Psoas muscle (tissue), 8 donors: Measurements from ENCODE around the gene TP53I11. TPM values are rescaled to one million over a fixed set of nuclear protein-coding genes. Genes with fewer than 3 reads are reported as not detected.

ENCODE experiments used
- ATAC-seq, 4 donors: fragments of 200-7000 bp; cut with Tn5 transposase; one replicate each; pipeline ENCODE4 v1.9.1; 2020; ENCODE audit warnings: moderate library complexity in 3 of 4, mild to moderate bottlenecking in 2 of 4
- DNase-seq, 2 donors: peaks; one replicate each; pipeline ENCODE4 v3.0.0-alpha.2; 2020
- H3K27ac ChIP-seq: fragments of 200-600 bp; one replicate; pipeline ENCODE4 v1.8.0; 2022
- H3K27me3 ChIP-seq, 3 donors: fragments of 200-600 bp in 1 of 3; one replicate each; pipeline versions ENCODE4 v1.6.1 to v1.8.0; 2013 to 2022; ENCODE audit warnings: low read length in 2 of 3, mild to moderate bottlenecking in 2 of 3, moderate library complexity in 1 of 3; ENCODE audit not compliant: insufficient read depth in 3 of 3
- H3K36me3 ChIP-seq, 2 donors: fragments of 200-600 bp in 1 of 2; one replicate each; pipeline versions ENCODE4 v1.6.1 to v1.8.0; 2013 to 2022; ENCODE audit warnings: low read depth in 1 of 2, mild to moderate bottlenecking in 1 of 2, moderate library complexity in 1 of 2; ENCODE audit not compliant: insufficient read depth in 1 of 2
- H3K4me1 ChIP-seq: fragments of 200-600 bp; one replicate; pipeline ENCODE4 v1.8.0; 2022
- H3K4me3 ChIP-seq: fragments of 200-600 bp; one replicate; pipeline ENCODE4 v1.8.0; 2022; ENCODE audit warnings: mild to moderate bottlenecking
- H3K9me3 ChIP-seq: fragments of 200-600 bp; one replicate; pipeline ENCODE4 v1.8.0; 2022
- WGBS, 3 donors: extraction: QIAGEN DNeasy Blood & Tissue Kit; methylation state at CpG; one replicate each; pipeline versions ENCODE4 v1.1.6 to v1.1.7; 2013; 5-methylcytosine and 5-hydroxymethylcytosine counted together
- intact Hi-C, 2 donors: fragments of 100-400 bp; cut with DNase I; formaldehyde crosslinking; loops; one replicate each; pipeline versions ENCODE4 v1.11.0 to v1.14.2; 2022
- polyA plus RNA-seq, 3 donors: library from polyadenylated mRNA; stranded (reverse); fragments of 200-250 nt; gene quantifications; one replicate each; pipeline ENCODE4 v1.2.3, GENCODE V29; 2013
- total RNA-seq, 4 donors: library from RNA; stranded (reverse); fragmentation: NEBNext Ultra II Directional in 2 of 4; extraction: Animal tissue kit (Norgen Biotek cat#: 25700) in 2 of 4; gene quantifications; one replicate each; pipeline versions ENCODE4 v1.2.1 to v1.2.4, GENCODE V29; 2021 to 2023
- TF ChIP-seq, protein P1 (sequence below): fragments of 200-600 bp; IDR thresholded peaks from one replicate; pipeline ENCODE4 v1.8.0; 2022; ENCODE audit warnings: antibody characterized with exemption
- donor health status: healthy with polysubstance abuse.
- donor health status: DM: no; HTN: no; CAD: no; lungs with moderate emphysema.
- donor health status: Bipolar disorder and iron deficiency.
- donor health status: healthy.
- donor health status: DM: yes; HTN: yes; CAD: no.
- donor health status: DM: no; HTN: no; CAD: no.
- donor health status: DM: no; HTN: no; CAD: no.
- donor health status: DM: yes; HTN: yes; CAD: no.

The TP53I11 gene
- total and polyA plus RNA-seq, 7 donors: 4.8 to 16.5 (median 8.3) TPM

DNA sequence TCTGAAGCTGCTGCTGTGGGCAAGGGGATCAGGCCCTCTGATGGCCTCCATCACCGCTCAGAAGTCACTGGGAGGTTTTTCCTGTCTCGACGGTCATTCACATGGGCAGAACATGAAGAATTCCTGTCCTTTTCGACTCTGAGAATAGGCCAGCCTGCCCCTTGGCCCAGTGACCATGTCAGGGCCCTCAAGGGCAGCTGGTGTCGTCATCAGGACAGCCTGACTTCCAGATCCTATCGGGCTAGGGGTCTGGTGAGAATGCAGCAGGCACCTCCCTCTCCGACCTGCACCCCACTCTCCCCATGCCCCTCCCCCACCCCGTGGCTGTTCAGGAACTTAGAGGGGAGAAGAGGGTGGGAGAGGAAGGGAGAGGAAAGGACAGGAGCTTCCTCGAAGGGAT is 3.6 kb downstream of the TP53I11 start:
- Histone ChIP-seq H3K27ac (peak overlapping the region; percentile 50), H3K4me1 (peaks cover 6% of the 10 kb centered on the region), H3K4me3 (no peak overlapping the region), H3K36me3 (no peaks in the 10 kb centered on the region), H3K9me3 (no peaks in the 10 kb centered on the region), H3K27me3 (peaks cover 0 to 7% (median 0%) of the 10 kb centered on the region in 3 donors)
- intact Hi-C loops: no loop called here
- ATAC-seq (no peak), DNase-seq (no peak)
- 51 to 56% (median 53%) methylated on average over 9 of the region's 9 CpGs for WGBS, 3 donors
- TF ChIP-seq, protein P1, sequence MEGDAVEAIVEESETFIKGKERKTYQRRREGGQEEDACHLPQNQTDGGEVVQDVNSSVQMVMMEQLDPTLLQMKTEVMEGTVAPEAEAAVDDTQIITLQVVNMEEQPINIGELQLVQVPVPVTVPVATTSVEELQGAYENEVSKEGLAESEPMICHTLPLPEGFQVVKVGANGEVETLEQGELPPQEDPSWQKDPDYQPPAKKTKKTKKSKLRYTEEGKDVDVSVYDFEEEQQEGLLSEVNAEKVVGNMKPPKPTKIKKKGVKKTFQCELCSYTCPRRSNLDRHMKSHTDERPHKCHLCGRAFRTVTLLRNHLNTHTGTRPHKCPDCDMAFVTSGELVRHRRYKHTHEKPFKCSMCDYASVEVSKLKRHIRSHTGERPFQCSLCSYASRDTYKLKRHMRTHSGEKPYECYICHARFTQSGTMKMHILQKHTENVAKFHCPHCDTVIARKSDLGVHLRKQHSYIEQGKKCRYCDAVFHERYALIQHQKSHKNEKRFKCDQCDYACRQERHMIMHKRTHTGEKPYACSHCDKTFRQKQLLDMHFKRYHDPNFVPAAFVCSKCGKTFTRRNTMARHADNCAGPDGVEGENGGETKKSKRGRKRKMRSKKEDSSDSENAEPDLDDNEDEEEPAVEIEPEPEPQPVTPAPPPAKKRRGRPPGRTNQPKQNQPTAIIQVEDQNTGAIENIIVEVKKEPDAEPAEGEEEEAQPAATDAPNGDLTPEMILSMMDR: no peak

DNA sequence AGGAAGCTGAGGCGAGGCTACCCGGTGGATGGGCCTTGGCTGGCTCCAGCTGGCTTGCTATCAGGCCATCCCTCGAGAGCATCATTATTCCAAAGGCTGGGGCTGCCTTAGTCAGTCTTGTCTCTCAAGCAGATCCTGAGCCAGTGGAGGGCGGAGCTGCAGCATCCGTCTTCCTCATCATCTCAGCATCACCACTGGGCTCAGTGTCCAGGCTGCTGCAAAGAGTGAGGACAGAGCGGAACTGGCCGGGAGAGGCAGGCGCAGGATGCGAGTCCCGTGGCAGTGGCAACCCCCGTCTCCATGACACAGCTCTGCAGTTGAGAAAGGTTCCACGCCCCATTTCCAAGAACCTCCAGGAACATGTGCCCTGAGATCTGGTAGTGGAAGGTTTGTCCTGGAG is 4.4 kb downstream of the TP53I11 start:
- DNase-seq: peak; percentile 92 to 95
- TF ChIP-seq, protein P1: no peak
- Histone ChIP-seq H3K36me3 (no peaks in the 10 kb centered on the region), H3K4me3 (no peak overlapping the region), H3K4me1 (peaks cover 6% of the 10 kb centered on the region), H3K9me3 (no peaks in the 10 kb centered on the region), H3K27me3 (peaks cover 0 to 7% (median 0%) of the 10 kb centered on the region in 3 donors), H3K27ac (peak overlapping the region; percentile 50)
- intact Hi-C loops: no loop called here
- 56 to 65% (median 61%) methylated on average over 12 of the region's 12 CpGs for WGBS, 3 donors
- peak; percentile 23 to 62 (median 42) for ATAC-seq

DNA sequence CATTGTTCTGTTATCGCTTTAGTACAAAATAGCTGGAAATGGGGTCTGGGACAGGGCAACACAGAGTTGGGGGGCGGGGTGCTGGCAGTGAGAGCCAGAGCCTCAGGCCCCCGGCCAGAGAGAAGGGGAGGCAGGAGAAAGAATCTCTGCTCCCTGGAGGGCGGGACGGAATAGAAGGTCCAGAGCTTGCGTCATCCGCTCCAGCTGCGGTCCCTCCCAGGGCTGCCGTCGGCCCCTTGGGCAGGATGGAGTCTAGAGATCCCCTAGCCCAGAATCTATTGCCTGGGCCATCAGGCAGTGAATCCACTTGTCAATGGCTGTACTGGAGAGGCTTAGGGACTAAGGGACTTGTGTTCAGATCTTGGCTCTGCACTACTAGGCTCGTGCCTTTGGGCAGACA is 5.0 kb downstream of the TP53I11 start:
- intact Hi-C loops: no loop called here
- WGBS, 3 donors: 53 to 65% (median 58%) methylated on average over 11 of the region's 11 CpGs
- Histone ChIP-seq H3K9me3 (no peaks in the 10 kb centered on the region), H3K36me3 (no peaks in the 10 kb centered on the region), H3K27ac (no peak overlapping the region), H3K27me3 (peaks cover 0 to 7% (median 0%) of the 10 kb centered on the region in 3 donors), H3K4me1 (peaks cover 6% of the 10 kb centered on the region), H3K4me3 (no peak overlapping the region)
- TF ChIP-seq, protein P1: no peak
- peak; percentile 70 to 81 for DNase-seq
- peak in 1 of 4 donors; percentile 43 for ATAC-seq

DNA sequence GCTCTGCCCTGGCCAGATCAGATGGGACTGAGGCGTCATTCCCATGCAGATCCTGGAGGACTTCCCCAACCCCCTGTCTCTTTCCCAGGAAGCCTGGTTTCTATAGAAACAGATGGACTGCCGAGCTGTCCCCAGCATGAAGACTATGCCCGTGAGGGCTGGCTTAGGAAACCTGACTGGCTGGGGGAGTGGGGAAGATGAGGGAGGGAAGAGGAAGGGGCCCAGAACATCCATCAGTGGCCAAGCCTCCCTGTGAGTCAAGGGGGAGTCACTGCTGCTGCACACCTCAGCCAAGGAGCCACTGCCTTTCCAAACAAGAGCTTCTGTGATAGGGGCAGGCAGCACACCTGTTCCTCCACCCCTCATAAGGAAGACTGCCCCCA is 5.8 kb downstream of the TP53I11 start:
- no peaks in the 10 kb centered on the region for H3K36me3 ChIP-seq
- TF ChIP-seq, protein P1: no peak
- 54 to 73% (median 55%) methylated on average over 3 of the region's 3 CpGs for WGBS, 3 donors
- intact Hi-C loops: loop anchor here in 1 of 2 donors (5.0 kb wide), 1 partner anchor 347 kb away; no protein-coding TSS in a partner anchor
- no peaks in the 10 kb centered on the region for H3K9me3 ChIP-seq
- peaks cover 10% of the 10 kb centered on the region for H3K4me1 ChIP-seq
- DNase-seq (no peak), ATAC-seq (no peak)
- no peak overlapping the region for H3K27ac ChIP-seq
- no peak overlapping the region for H3K4me3 ChIP-seq
- H3K27me3 ChIP-seq: peaks cover 0 to 3% (median 0%) of the 10 kb centered on the region in 3 donors
